Activated T-helper 1 cell treated with Interleukin-2 at 50 U/mL for 16 hours (primary cell): ENCODE measurements around the gene MUSTN1.

ENCODE experiments used
- DNase-seq: peaks from one replicate; pipeline ENCODE4 v3.0.0-alpha.2; 2020; ENCODE audit warnings: low read depth

The MUSTN1 gene

DNA sequence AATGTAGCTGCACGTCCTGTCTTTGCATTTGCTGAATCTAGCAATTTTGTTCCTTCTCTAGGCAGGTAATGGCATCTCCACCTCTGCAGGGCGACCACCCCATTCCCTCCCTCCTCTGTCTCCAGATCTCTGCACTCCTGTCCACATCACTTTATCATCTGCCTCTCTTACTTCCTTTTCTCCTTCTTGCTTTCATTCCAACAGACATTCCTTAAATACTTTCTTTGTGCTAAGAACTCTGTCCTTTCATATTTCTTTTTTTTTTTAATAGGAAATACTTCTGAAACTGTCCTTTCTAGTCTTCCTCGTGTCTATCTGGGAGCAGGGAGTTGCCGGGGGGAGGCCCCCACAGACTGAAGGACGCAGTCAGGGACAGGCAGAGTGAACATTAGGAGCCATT, 33.0 kb downstream of the MUSTN1 start:
- DNase-seq = no peak

DNA sequence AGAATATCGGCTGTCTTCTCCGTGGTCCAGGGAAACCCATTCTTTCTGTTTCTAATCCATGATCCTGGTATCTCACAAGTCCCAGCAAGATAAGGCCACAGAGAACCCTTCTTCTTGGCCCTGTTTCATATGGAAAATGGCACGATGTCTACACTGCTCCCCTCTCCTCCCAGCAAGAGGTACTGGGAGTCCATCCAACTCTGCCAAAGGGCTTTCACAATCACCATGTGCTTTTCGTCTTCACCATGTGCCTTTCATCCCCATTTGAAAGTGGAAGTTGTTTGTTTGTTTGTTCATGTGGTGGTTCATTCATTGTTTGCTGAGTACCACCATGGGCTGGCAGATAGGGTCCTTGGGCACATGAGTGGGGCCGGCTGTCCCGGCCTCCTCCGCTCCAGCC, 34.7 kb downstream of the MUSTN1 start:
- DNase-seq = no peak

DNA sequence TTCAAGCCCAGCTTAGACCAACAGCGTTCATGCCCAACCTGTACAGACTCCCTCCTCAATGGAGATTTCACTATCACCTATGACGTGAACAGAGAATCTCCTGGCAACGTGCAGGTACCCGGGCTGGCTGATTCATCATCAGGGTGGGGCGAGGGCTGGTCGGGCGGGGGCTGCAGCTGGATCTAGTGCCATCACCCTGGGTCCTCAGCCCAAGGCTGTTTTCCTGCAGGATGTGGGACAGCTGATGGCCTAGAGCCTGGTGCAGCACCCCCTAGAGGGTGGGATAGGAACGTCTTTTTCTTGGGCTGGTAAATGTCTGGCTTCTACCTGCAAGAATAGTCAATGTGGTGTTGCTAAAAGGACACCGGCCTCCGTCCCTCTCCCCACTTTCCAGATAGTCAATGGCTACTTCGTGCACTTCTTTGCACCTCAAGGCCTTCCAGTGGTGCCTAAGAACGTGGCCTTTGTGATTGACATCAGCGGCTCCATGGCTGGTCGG, 35.8 kb downstream of the MUSTN1 start:
- no peak for DNase-seq

DNA sequence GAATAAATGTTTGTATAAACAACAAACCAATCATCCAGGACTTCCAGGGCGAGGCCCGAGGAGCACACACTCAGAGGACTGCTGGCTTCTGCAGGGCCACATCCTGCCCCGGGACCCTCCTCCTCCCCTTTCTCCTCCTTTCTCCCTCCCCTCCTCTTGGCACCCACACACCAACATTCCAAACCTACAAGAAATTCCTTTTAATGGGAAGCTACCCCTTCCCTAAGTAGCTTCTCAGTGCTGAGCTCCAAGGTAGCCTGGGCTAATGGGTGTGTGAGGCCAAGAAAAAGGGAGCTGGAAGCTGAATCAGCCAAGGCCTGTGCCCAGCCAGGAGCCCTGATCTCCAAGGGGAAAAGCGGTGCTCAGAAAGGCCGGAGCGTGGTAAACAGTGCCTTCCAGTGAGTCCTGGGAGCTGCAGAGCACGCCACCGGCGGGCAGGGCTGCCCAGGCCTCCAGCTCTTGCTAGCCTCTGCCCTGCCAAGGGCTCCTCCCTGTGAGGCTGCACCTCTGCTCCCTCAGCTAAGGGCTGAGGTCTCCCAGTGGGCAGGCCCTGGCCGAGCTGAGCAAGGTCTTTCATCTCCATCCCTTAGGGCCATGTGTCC, 36.3 kb downstream of the MUSTN1 start:
- DNase-seq = no peak

DNA sequence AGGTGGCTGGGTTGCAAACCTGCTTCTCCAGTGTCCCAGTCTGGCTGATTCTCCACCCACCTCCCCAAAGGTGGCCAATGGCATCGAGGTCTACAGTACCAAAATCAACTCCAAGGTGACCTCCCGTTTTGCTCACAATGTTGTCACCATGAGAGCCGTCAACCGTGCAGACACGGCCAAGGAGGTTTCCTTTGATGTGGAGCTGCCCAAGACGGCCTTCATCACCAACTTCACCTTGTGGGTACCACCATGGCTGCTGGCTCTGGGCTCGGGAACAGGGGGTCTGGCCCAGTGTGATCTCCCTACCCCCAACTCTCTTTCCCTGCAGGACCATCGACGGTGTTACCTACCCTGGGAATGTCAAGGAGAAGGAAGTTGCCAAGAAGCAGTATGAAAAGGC, 38.4 kb downstream of the MUSTN1 start:
- DNase-seq = no peak

DNA sequence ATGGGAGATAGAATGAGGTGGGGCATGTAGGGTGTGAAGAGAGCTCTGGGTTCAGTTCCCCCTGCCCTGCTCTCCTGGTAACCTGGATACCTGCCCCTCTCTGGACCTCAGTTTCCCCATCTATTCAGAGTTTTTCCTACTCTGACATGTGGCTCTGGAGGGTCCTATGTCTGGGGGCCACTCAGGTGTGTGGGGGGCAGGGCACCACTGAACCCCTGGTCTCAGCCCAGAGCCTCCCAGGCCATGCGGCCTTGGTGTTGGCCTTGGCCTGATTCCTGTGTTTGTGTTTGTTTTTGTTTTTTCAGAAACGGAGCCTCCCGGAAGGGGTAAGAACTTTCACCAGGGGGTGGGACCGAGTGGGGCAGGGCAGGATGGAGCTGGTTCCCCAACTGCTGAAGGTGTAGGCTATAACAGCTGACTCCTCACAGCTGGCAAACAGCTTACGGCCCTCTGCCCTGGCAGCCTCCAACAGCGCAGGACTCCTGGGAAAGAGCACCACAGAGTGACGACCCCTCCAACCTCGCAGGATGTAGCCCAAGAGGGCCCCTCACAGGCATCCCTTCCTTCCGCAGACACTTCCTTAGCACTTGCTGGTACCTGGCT, 39.4 kb downstream of the MUSTN1 start:
- no peak for DNase-seq

DNA sequence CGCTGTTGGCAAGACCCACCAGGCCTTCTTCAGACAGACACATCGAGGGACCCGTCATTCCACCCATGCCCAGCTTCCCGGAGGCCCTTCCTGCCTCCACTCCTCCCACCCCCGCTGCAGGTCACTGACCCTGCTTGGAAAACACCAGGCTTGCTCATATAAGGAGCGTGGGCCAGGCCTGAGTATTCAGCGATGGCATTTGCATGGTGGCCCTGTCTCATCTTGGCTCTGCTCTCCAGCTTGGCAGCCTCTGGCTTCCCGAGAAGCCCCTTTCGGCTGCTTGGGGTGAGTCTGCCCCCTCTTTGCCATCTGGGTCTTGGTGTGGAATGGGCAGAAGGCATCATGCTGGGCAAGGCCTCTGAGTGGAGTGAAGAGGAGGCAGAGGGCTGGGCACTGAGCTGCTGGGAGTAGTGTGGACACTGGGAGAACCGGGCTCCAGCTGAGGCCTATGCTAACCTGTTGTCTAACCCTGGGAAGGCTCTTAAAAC, 40.2 kb downstream of the MUSTN1 start, which contains the start of gene ITIH3:
Gene ITIH3 (plus strand): TSS at position 185 of the 488 bp plus-strand sequence. CDS start 8 bp downstream, at position 193.
- DNase-seq = no peak

DNA sequence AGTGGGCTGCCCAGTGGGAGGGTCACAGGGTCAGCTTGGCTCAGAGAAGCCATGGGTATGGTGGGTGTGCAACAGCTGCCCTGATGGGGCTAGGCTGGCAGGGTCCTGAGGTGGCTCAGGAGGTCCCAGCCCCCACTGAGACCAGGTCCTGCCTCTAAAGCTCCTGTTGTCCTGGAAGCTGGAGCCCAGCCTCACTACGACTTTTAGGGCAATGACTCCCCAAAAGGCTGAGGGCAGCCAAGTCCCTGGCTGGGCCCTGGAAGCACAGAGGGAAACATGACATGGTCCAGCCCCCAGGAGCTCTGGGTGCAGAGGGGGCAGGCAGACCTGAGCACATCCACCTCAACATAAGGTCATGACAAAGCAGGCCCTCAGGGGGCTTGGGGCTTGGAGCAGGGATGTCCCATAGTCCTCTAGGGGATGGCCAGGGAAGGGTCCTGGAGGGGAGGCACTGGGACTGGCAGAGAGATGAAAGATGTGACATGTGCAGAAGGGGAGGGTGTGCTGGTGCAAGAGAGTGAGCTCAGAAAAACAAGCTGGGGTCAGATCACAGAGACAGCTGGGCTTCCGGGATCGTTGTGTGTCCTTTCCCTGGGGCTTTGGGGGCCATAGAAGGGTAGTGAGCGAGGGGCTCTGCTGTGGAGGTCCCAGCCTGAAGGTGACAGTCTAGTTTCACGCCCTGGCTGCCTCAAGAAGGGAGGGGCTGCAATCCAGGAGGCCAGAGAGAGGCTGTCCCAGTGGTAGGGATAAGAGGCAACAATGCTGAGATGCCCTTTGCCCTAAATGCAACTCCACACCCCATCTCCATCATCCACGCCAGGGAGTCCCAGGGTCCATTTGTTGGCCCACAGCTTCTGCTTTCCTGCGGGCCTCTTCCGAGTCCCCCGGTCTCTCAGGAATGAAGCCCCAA, 40.9 kb downstream of the MUSTN1 start:
- DNase-seq = no peak

DNA sequence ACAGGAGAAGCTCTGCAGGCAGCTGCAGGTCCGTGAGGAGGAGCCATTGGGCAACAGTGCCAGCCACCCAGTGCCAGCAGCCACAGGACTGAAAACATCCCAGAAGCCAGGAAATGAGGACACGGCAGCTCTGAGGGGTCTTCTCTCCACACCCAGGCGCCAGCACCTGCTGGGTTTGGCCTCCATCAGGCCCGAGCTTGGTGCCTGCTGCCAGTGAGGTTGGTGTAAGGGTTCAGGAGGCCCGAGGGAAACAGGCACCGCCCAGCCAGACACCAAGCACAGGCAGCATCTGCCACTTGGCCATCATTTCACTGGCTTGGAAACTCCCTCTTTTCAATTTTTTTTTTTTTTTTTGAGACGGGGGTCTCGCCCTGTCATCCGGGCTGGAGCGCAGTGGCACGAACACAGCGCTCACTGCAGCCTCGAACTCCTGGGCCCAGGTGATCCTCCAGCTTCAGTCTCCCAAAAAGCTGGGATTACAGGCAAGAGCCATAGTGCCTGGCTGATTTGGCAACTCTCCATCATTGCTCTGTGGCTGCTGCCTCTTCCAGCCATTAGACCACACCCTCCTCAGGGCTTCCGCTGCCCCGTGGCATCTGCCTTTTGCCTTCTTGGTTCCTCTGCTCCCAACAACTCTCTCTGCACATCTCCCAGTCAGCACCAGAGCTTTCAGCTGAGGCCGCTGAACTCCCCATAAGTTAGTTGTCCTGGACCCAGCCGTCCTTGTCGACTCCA, 41.7 kb downstream of the MUSTN1 start:
- no peak for DNase-seq

DNA sequence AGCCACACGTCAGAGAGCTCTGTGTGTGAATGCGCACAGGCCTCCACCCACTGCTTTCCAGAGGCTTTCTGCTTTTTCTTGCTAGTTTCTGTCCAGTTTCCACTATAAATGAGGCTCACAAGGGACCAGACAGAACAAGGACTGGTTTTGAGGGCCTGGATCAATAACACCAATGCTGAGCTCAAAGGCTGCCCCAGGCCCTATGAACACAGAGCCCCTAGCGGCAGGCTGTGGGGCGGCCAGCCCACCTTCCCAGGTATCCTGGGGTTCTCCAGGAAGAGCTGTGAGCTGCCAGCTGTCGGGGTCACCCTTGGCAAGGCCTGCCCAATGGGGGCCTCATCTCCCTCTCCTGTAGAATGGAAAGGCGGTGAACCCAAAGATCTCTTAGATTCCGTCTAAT, 42.4 kb downstream of the MUSTN1 start:
- DNase-seq = no peak

DNA sequence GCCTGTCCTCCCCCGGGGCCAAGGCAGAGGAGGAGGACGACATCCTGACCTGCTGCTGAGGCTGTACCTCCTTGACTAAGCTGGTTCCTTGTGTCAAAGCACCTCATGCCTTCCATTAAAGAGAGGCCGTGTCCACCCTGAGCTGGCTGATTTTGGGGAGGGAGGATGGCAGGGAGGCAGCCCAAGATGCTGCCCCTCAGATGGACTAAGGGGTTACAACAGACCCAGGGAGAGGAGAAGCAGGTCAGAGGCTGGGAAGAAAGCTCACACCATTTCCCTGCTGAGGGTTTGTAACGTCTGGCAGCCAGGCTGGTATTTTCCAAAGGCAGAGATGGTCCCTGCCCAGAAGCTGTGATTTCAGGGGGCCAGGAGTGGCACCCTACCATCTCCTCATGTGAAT, 42.9 kb downstream of the MUSTN1 start:
- no peak for DNase-seq

DNA sequence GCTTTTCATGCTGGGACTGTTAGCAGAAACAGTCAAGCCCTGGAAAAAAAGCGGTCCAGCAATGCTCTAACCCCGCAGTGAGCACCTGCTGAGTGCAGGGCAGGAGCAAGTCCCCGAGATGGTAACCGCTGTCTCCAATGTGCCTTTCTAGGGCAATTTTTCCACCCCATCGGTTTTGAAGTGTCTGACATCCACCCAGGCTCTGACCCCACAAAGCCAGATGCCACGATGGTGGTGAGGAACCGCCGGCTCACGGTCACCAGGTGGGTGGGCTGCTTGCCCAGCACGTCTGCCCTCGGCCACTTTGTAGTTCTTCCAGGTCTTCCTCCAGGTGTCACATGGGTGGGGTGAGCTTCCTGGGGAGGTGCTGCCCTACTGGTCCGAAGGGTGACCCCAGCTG, 43.5 kb downstream of the MUSTN1 start:
- no peak for DNase-seq

DNA sequence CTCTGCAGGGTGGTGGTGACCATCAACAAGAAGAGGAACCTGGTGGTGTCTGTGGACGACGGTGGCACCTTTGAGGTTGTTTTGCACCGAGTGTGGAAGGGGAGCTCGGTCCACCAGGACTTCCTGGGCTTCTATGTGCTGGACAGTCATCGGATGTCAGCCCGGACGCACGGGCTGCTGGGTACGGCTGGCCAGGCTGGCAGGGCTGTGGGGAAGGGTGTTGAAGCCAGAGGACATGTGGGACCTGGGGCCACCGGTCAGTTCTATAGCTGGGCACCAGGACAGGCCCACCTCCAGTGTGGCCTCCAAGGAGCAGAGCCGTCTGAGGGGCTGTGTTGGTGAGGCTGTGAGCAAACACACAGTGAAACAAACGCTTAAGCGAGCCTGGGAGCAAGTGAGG, 44.1 kb downstream of the MUSTN1 start:
- no peak for DNase-seq

DNA sequence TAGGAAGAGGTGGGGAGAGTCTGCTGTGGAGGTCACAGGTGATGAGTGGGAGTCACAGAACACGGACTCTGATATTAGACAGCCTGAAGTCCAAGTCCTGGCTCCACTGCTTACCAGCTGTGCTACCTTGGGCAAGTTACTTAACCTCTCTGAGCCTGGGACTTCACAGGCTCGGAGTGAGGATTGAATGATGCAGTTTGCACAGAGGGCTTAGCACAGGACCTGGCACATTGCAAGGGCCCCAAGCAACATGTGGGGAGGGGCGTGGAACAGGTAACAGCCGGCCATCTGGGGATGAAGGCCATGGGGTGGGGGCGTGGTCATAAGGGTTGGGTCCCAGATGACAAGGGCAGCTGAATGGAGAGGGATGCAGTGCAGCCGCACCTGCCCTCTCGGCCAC, 44.5 kb downstream of the MUSTN1 start:
- no peak for DNase-seq

DNA sequence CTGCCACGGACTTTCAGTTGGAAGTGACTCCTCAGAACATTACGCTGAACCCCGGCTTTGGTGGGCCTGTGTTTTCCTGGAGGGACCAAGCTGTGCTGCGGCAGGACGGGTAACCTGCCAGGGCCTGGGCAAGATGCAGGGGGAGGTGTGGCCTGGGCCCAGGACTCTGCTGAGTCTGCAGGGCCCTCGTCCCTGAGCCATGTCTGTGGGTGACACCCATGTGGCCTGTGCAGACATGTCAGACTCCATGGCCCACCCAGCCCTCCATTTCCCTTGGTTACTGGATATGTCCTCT, 45.1 kb downstream of the MUSTN1 start:
- no peak for DNase-seq

DNA sequence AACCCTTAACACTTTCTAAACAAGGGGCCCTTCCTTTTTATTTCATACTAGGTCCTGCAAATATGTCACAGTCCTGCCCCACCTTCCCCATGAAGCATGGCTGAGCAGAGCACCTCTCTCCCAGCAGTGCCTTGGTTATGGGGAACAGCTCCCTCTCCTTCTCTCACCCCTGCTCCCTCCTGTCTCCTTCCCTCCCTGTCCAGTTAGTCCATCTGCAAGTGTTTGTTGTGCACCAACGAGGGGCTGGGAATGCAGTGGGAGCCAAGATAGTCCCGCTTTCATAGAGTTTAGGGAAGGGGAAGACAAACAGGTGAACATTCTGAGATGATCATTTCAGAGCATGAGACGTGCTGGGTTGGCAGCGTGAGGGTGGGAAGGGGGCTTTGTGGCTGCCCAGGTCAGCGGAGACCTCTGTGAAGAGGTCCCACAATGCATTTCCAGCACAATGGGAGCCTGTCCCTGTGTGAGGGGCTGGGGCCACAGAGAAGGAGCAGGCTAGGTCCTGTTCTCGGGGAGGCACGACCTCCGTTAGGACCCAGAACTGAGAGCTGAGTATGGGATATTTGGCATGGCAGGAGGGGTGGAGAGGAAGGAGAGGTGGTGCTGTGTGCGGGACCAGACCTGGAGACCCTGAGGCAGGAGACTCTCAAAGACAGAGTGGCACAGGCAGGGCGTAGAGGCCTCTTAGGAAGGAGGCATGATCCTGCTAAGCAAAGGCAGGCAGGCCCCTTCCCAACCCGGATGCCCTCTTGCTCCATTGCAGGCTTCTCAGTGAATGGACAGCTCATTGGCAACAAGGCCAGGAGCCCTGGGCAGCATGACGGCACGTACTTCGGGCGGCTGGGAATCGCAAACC, 45.7 kb downstream of the MUSTN1 start:
- no peak for DNase-seq

DNA sequence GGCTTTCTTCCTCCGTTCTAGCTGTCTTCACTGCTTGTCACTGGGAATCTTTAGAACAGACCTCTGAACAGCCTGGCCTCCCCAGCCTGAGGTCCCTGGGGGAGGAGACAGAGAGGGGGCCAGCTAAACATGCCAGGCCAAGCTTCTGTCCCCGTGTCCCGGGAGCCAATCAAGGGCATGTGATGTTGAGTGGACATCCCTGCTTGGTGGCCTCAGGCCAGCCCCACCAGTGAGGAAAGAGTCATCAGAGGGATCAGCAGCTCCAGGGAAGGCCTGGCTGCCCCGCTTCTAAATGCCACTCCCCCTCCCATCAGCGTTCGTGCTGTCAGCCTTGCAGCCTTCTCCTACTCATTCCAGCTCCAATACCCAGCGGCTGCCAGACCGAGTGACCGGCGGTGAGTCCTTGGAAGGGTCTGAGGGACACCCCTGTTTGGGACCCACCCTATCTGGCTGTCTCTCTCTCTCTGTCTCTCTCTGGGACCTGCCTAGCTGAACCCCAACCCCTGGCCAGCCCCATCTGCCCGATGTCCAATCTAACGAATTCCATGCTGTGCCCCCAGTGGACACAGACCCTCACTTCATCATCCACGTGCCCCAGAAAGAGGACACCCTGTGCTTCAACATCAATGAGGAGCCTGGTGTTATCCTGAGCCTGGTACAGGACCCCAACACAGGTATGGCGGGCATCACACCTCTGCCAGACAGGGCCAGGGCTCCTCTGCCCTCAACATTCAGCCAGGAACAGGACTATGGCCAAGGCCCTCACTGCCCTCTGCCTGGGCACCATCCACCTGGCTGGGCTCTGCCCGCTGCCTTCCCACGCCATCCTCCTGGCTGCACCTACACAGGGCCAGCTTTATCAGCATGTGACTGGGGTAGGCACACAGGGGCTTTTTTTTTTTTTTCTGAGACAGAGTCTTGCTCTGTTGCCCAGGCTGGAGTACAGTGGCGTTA, 46.9 kb downstream of the MUSTN1 start:
- no peak for DNase-seq

DNA sequence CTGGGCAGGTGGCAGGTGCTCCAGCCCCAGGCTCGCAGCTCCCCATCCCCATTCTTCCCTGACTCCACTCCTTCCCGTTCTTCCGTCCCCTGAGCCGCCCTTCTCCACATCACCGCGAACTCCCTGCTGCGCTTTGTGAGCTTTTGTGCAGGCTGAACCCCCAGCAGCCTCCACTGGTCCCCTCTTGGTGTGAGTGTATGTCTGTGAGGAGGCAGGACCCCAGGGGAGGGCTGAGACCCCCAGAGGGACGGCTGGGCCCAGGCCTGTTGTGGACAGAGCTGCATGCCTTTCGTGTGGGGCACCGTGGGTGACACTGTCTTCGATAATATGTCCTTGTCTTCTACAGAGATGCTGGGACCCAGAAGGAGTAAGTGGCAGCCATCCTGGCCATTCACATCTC, 47.6 kb downstream of the MUSTN1 start:
- no peak for DNase-seq

DNA sequence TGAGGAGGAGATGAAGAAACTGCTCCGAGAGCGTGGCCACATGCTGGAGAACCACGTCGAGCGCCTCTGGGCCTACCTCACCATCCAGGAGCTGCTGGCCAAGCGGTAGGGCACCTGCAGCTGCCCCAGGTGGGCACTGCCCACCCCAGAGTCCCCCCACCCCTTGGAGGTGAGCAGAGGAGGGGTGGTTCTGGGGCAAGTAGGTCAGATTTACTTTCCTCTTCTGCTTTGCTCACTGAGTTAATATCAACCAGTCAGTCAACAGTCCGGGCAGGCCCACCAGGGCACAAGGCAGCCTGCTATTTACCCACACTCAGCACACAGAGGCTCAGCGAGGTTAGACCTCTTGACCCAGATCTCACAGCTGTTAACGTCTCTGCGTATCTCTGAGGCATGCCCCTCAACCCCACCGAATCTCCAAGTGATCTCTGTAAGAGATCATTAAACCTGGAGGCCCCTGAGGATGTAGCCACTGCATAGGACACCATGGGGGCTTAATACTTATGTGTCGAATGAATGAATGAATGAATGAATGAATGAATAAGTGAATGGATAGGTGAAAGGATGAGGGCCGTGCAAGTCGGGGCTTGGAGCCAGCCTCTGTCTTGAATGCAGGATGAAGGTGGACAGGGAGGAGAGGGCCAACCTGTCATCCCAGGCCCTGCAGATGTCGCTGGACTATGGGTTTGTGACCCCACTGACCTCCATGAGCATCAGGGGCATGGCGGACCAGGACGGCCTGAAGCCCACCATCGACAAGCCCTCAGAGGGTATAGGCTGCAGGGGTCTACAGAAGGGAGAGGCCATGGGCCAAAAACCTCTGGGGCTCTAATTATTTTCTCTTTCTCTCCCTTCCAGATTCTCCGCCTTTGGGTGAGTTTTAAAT, 48.2 kb downstream of the MUSTN1 start:
- DNase-seq = no peak
